GM18498 (cell line): ENCODE data around the gene RGPD6.
"Not testable (repeated sequence)": the region's sequence is repeated elsewhere in the genome, so short reads cannot be mapped to it uniquely, and the experiment has no call there.

ENCODE experiments used
- ATAC-seq: cut with Tn5 transposase; IDR thresholded peaks from one replicate; pipeline ENCODE4 v1.9.1; 2021; ENCODE audit warnings: mild to moderate bottlenecking, moderate library complexity; ENCODE audit not compliant: unreplicated experiment

The RGPD6 gene

GRCh38 chr2:110482697-110483096, 94.3 kb downstream of the RGPD6 start:
- ATAC-seq: not testable (repeated sequence)

GRCh38 chr2:110481200-110481599, 95.8 kb downstream of the RGPD6 start:
- not testable (repeated sequence) for ATAC-seq

GRCh38 chr2:110480084-110480483, 96.9 kb downstream of the RGPD6 start:
- ATAC-seq: not testable (repeated sequence)

- ATAC-seq: not testable (repeated sequence)
These were observed 99.7 kb downstream of the RGPD6 start for GRCh38 chr2:110477370-110477769.

GRCh38 chr2:110476952-110477351, 100.1 kb downstream of the RGPD6 start:
- not testable (repeated sequence) for ATAC-seq

- ATAC-seq: not testable (repeated sequence)
These were observed 101.2 kb downstream of the RGPD6 start for GRCh38 chr2:110475627-110476359.

- ATAC-seq: peak; percentile 98
These were observed 102.1 kb downstream of the RGPD6 start for GRCh38 chr2:110474898-110475297.

- ATAC-seq: not testable (repeated sequence)
These were observed 104.0 kb downstream of the RGPD6 start for GRCh38 chr2:110473059-110473358.

- ATAC-seq: not testable (repeated sequence)
These were observed 104.6 kb downstream of the RGPD6 start, which contains the start of gene LIMS4 for GRCh38 chr2:110472171-110473058. Gene LIMS4, minus strand, starts transcription at chr2:110472816. Its CDS starts 38 bp downstream, at chr2:110472778.

- ATAC-seq: not testable (repeated sequence)
These were observed 108.1 kb downstream of the RGPD6 start for GRCh38 chr2:110468921-110469320.

GRCh38 chr2:110465312-110465711, 111.7 kb downstream of the RGPD6 start:
- ATAC-seq: peak; percentile 86
